GM12878 (cell line): ENCODE results near the gene CASP8AP2. TPM values are rescaled to one million over a fixed set of nuclear protein-coding genes. Genes with fewer than 3 reads are reported as not detected.

Experiments used
- CBX5 ChIP-seq: sonication (generic); IDR thresholded peaks from 2 replicates; pipeline ENCODE4 v1.6.1; 2016; ENCODE audit warnings: low read depth, moderate library complexity, mild to moderate bottlenecking, inconsistent platforms
- CREM ChIP-seq: IDR thresholded peaks from 2 replicates; pipeline ENCODE4 v1.6.1; 2014; ENCODE audit warnings: antibody characterized with exemption, low read depth
- ELK1 ChIP-seq: IDR thresholded peaks from 2 replicates; pipeline ENCODE4 v1.6.1; 2012; ENCODE audit warnings: low read depth, low read length, improper control_type of control experiment
- IRF4 ChIP-seq: IDR thresholded peaks from 2 replicates; pipeline ENCODE4 v1.6.1; 2011; ENCODE audit warnings: low read depth, low read length
- MEF2B ChIP-seq: fragments of 450-650 bp; IDR thresholded peaks from 2 replicates; pipeline ENCODE4 v1.6.1; 2018; ENCODE audit warnings: mild to moderate bottlenecking, moderate library complexity; ENCODE audit not compliant: partially characterized antibody, poor library complexity, severe bottlenecking
- MTA3 ChIP-seq: IDR thresholded peaks from 2 replicates; pipeline ENCODE4 v1.6.1; 2012; ENCODE audit warnings: low read length, inconsistent platforms, borderline replicate concordance
- PAX5 ChIP-seq: IDR thresholded peaks from 2 replicates; pipeline ENCODE4 v1.6.1; 2011; ENCODE audit warnings: low read depth, low read length, borderline replicate concordance
- PKNOX1 ChIP-seq: fragments of 450-650 bp; IDR thresholded peaks from 2 replicates; pipeline ENCODE4 v1.6.1; 2016; ENCODE audit warnings: mild to moderate bottlenecking
- PML ChIP-seq: IDR thresholded peaks from 2 replicates; pipeline ENCODE4 v1.6.1; 2012; ENCODE audit warnings: low read length, inconsistent platforms
- POU2F2 ChIP-seq: IDR thresholded peaks from 3 replicates; pipeline ENCODE4 v1.6.1; 2011; ENCODE audit warnings: low read depth, mild to moderate bottlenecking, low read length, borderline replicate concordance
- RELA ChIP-seq: fragments of 450-650 bp; IDR thresholded peaks from 2 replicates; pipeline ENCODE4 v1.8.0; 2014; ENCODE audit warnings: borderline replicate concordance; ENCODE audit not compliant: partially characterized antibody
- SIN3A ChIP-seq: IDR thresholded peaks from 2 replicates; pipeline ENCODE4 v1.6.1; 2012; ENCODE audit warnings: low read depth, low read length, improper control_type of control experiment
- SMAD1 ChIP-seq: fragments of 450-650 bp; IDR thresholded peaks from 2 replicates; pipeline ENCODE4 v1.6.1; 2018; ENCODE audit warnings: mild to moderate bottlenecking, low read depth; ENCODE audit not compliant: partially characterized antibody
- SMAD5 ChIP-seq: IDR thresholded peaks from 2 replicates; pipeline ENCODE4 v1.6.1; 2016; ENCODE audit warnings: antibody characterized with exemption, low read depth
- STAT1 ChIP-seq: fragments of 450-650 bp; conservative IDR thresholded peaks from 2 replicates; pipeline ENCODE4 v1.6.1; 2014; ENCODE audit warnings: antibody characterized with exemption, mild to moderate bottlenecking
- USF2 ChIP-seq: IDR thresholded peaks from 2 replicates; pipeline ENCODE4 v1.6.1; 2011; ENCODE audit warnings: low read depth, low read length, improper control_type of control experiment, borderline replicate concordance
- ZSCAN29 ChIP-seq: fragments of 450-650 bp; IDR thresholded peaks from 2 replicates; pipeline ENCODE4 v1.6.1; 2017; ENCODE audit warnings: mild to moderate bottlenecking, moderate library complexity
- polyA plus RNA-seq, 11 experiments: library from polyadenylated mRNA; depleted of rRNA in 4 of 11; unstranded in 6 of 11; stranded (reverse) in 5 of 11; fragments of >200 nt; fragmentation: Nextera tagmentation in 4 of 11; fragmentation: Illumina TruSeq in 1 of 11; extraction: Ambion mirVana in 4 of 11; extraction: Trizol in 1 of 11; gene quantifications; 1 replicate in 1 of 11; 2 replicates in 10 of 11; pipeline versions ENCODE4 v1.2.1 to v1.2.3, GENCODE V29; 2011 to 2016; ENCODE audit warnings: inconsistent platforms in 2 of 11, missing spikeins in 2 of 11, low read depth in 1 of 11
- total RNA-seq, 4 experiments: library from RNA; depleted of rRNA in 3 of 4; stranded (reverse); fragments of >200 nt in 3 of 4; fragmentation: Illumina TruSeq in 1 of 4; extraction: Trizol in 1 of 4; gene quantifications; 2 replicates each; pipeline versions ENCODE4 v1.2.1 to v1.2.3, GENCODE V29; 2013 to 2021
- TF ChIP-seq, protein P1 (sequence below): fragments of 450-650 bp; IDR thresholded peaks from 2 replicates; pipeline ENCODE4 v1.6.1; 2016; ENCODE audit warnings: mild to moderate bottlenecking, moderate library complexity, borderline replicate concordance
- TF ChIP-seq, protein P2 (sequence below): IDR thresholded peaks from 2 replicates; pipeline ENCODE4 v1.6.1; 2011; ENCODE audit warnings: borderline replicate concordance, low read depth, mild to moderate bottlenecking, moderate library complexity, mixed read lengths, low read length; ENCODE audit not compliant: insufficient read depth; ENCODE audit errors: extremely low read length
- TF ChIP-seq, protein P3 (sequence below): fragments of 450-650 bp; IDR thresholded peaks from 2 replicates; pipeline ENCODE4 v1.6.1; 2014; ENCODE audit warnings: mild to moderate bottlenecking

The CASP8AP2 gene
- total and polyA plus RNA-seq, 10 of the 15 experiments (the other 5 are each of a cell fraction or from before 2014, with no cell fraction given): 11.1 to 28.7 (median 17.1) TPM

DNA sequence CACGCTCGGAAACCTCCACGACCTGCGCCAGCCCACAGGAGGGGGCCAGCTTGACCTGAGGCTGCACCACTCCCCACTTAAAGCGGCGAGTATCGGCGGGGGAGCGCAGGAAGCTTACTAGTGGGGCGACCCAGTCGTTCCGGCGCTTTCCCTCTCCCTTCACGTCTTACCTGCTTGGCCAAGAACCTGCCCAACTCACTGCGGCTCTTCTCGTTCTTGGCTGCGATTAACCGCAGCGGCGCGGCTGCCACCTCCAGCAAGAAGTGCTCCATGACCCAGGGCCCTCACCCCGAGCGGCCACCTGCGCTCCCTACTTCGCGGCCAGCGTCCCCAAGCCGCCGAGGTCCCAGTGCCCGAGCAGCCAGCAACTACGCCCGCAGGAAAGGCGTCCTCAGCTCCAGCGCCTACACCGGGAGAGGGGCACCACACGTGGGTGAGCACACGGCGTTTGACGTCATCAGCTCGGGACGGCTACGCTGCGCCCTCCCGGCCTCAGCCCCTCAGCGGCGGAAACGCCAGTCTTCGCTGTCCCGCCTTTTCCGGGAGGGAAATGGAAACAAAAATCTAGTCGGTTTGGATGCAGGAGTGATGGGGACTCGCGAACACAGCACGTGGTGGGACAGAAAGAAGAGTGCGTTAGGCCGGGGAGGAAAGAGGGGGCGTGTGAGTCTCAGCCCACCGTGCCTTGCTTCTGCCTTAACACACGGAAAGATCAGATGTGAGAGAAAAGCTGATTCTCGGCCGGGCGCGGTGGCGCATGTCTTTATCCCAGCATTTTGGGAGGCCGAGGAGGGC lies 10.1 kb upstream of the CASP8AP2 start, which contains the start of gene MDN1 (continued):
- TF ChIP-seq SMAD5 (peak; percentile 71; the same call in 1 of the 2 replicates), MEF2B (peak; percentile 44), PKNOX1 (peak; percentile 95), PAX5 (peak; percentile 81; the same call in 1 of the 2 replicates), SMAD1 (no peak), ELK1 (peak; percentile 62; the same call in 1 of the 2 replicates), CBX5 (0 out of 2 replicates have a peak, but pooled peaks have one; percentile 55), STAT1 (peak; percentile 60; the same call in 1 of the 2 replicates), MTA3 (no peak), SIN3A (peak; percentile 91), IRF4 (peak; percentile 79; the same call in 1 of the 2 replicates), RELA (peak; percentile 4), USF2 (peak; percentile 77), CREM (peak; percentile 99), PML (peak; percentile 76; the same call in 1 of the 2 replicates), POU2F2 (peak; percentile 62; the same call in 2 of the 3 replicates), ZSCAN29 (no peak)
- TF ChIP-seq, protein P1, sequence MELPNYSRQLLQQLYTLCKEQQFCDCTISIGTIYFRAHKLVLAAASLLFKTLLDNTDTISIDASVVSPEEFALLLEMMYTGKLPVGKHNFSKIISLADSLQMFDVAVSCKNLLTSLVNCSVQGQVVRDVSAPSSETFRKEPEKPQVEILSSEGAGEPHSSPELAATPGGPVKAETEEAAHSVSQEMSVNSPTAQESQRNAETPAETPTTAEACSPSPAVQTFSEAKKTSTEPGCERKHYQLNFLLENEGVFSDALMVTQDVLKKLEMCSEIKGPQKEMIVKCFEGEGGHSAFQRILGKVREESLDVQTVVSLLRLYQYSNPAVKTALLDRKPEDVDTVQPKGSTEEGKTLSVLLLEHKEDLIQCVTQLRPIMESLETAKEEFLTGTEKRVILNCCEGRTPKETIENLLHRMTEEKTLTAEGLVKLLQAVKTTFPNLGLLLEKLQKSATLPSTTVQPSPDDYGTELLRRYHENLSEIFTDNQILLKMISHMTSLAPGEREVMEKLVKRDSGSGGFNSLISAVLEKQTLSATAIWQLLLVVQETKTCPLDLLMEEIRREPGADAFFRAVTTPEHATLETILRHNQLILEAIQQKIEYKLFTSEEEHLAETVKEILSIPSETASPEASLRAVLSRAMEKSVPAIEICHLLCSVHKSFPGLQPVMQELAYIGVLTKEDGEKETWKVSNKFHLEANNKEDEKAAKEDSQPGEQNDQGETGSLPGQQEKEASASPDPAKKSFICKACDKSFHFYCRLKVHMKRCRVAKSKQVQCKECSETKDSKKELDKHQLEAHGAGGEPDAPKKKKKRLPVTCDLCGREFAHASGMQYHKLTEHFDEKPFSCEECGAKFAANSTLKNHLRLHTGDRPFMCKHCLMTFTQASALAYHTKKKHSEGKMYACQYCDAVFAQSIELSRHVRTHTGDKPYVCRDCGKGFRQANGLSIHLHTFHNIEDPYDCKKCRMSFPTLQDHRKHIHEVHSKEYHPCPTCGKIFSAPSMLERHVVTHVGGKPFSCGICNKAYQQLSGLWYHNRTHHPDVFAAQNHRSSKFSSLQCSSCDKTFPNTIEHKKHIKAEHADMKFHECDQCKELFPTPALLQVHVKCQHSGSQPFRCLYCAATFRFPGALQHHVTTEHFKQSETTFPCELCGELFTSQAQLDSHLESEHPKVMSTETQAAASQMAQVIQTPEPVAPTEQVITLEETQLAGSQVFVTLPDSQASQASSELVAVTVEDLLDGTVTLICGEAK: peak; percentile 91
- TF ChIP-seq, protein P2, sequence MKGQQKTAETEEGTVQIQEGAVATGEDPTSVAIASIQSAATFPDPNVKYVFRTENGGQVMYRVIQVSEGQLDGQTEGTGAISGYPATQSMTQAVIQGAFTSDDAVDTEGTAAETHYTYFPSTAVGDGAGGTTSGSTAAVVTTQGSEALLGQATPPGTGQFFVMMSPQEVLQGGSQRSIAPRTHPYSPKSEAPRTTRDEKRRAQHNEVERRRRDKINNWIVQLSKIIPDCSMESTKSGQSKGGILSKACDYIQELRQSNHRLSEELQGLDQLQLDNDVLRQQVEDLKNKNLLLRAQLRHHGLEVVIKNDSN: peak; percentile 84
- TF ChIP-seq, protein P3, sequence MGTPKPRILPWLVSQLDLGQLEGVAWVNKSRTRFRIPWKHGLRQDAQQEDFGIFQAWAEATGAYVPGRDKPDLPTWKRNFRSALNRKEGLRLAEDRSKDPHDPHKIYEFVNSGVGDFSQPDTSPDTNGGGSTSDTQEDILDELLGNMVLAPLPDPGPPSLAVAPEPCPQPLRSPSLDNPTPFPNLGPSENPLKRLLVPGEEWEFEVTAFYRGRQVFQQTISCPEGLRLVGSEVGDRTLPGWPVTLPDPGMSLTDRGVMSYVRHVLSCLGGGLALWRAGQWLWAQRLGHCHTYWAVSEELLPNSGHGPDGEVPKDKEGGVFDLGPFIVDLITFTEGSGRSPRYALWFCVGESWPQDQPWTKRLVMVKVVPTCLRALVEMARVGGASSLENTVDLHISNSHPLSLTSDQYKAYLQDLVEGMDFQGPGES: no peak
